Small intestine (tissue), 16 donors: ENCODE measurements around the gene RETREG1. TPM values are rescaled to one million over a fixed set of nuclear protein-coding genes. Genes with fewer than 3 reads are reported as not detected.

ENCODE experiments used
- DNase-seq, 2 donors: peaks; one replicate each; pipeline versions ENCODE4 v3.0.0 to v3.0.0-alpha.2; 2013
- FAIRE-seq: peaks from 2 replicates; lab custom pipeline; 2012; peaks lifted over from hg19 to GRCh38; lab: Jason Lieb, UNC
- H3K27ac ChIP-seq, 3 donors: one replicate each; pipeline ENCODE4 v1.5.1; 2013; ENCODE audit warnings: low read length in 2 of 3, mild to moderate bottlenecking in 2 of 3, control low read depth in 1 of 3, inconsistent platforms in 1 of 3, low read depth in 1 of 3, moderate library complexity in 1 of 3
- H3K27me3 ChIP-seq, 3 donors: one replicate each; pipeline ENCODE4 v1.6.1; 2013; ENCODE audit warnings: low read length in 3 of 3, inconsistent platforms in 1 of 3; ENCODE audit not compliant: control insufficient read depth in 3 of 3, insufficient read depth in 3 of 3
- H3K36me3 ChIP-seq, 3 donors: one replicate each; pipeline ENCODE4 v1.6.1; 2013; ENCODE audit warnings: low read length in 3 of 3, inconsistent platforms in 1 of 3, low read depth in 1 of 3, mild to moderate bottlenecking in 1 of 3, moderate library complexity in 1 of 3; ENCODE audit not compliant: control insufficient read depth in 3 of 3, insufficient read depth in 2 of 3
- H3K4me1 ChIP-seq, 3 donors: one replicate each; pipeline ENCODE4 v1.6.1; 2013; ENCODE audit warnings: low read length in 2 of 3, inconsistent platforms in 1 of 3, low read depth in 1 of 3, mild to moderate bottlenecking in 1 of 3, moderate library complexity in 1 of 3; ENCODE audit not compliant: control insufficient read depth in 3 of 3, insufficient read depth in 2 of 3
- H3K4me3 ChIP-seq, 3 donors: one replicate each; pipeline ENCODE4 v1.5.1; 2013; ENCODE audit warnings: low read length in 3 of 3, control low read depth in 1 of 3, inconsistent platforms in 1 of 3, low read depth in 1 of 3, mild to moderate bottlenecking in 1 of 3, moderate library complexity in 1 of 3
- H3K9me3 ChIP-seq, 2 donors: one replicate each; pipeline ENCODE4 v1.6.1; 2013; ENCODE audit warnings: low read depth in 1 of 2, low read length in 1 of 2; ENCODE audit not compliant: control insufficient read depth in 2 of 2, insufficient read depth in 1 of 2
- WGBS, 3 donors: extraction: QIAGEN DNeasy Blood & Tissue Kit; methylation state at CpG; one replicate each; pipeline ENCODE4 v1.1.7; 2013; 5-methylcytosine and 5-hydroxymethylcytosine counted together
- long read RNA-seq, 10 donors: transcript quantifications; one replicate each; lab custom pipeline, GENCODE V29; 2026
- polyA plus RNA-seq, 4 donors: library from polyadenylated mRNA; stranded (reverse) in 3 of 4; unstranded in 1 of 4; fragments of 200-250 nt in 3 of 4; fragments of 120-200 nt in 1 of 4; gene quantifications; one replicate each; pipeline versions ENCODE4 v1.2.1 to v1.2.3, GENCODE V29; 2013
- donor health status: healthy with polysubstance abuse.
- donor health status: control.
- donor health status: control.
- donor health status: Bipolar disorder and iron deficiency.
- donor health status: healthy.

RETREG1 gene, protein sequence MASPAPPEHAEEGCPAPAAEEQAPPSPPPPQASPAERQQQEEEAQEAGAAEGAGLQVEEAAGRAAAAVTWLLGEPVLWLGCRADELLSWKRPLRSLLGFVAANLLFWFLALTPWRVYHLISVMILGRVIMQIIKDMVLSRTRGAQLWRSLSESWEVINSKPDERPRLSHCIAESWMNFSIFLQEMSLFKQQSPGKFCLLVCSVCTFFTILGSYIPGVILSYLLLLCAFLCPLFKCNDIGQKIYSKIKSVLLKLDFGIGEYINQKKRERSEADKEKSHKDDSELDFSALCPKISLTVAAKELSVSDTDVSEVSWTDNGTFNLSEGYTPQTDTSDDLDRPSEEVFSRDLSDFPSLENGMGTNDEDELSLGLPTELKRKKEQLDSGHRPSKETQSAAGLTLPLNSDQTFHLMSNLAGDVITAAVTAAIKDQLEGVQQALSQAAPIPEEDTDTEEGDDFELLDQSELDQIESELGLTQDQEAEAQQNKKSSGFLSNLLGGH
- 10 to 100 TPM in 2 of 4 donors, 1 to 10 TPM in 2; 9.5 to 36.0 (median 18.3) TPM for polyA plus RNA-seq
- long read RNA-seq, donor 1, transcript RETREG1-201 (9 exons, 3,268 nt), result major isoform, 7 of 10 reads
- long read RNA-seq, donor 1, partial matches to known transcripts, result 0 of 10 reads
- long read RNA-seq, donor 1, other reads (novel, unspliced or antisense), result 0 of 10 reads
- long read RNA-seq, donor 2, partial matches to known transcripts, result 0 of 5 reads
- long read RNA-seq, donor 2, other reads (novel, unspliced or antisense), result 0 of 5 reads
- long read RNA-seq, donor 3, partial matches to known transcripts, result 22 of 28 reads
- long read RNA-seq, donor 3, other reads (novel, unspliced or antisense), result 0 of 28 reads
- long read RNA-seq, donor 4, result 0 reads
- long read RNA-seq, donor 5, partial matches to known transcripts, result 0 of 1 reads
- long read RNA-seq, donor 5, other reads (novel, unspliced or antisense), result 0 of 1 reads
- long read RNA-seq, donor 6, transcript RETREG1-202 (7 exons, 3,145 nt), result major isoform, 7 of 18 reads
- long read RNA-seq, donor 6, partial matches to known transcripts, result 6 of 18 reads
- long read RNA-seq, donor 6, other reads (novel, unspliced or antisense), result 0 of 18 reads
- long read RNA-seq, donor 7, transcript RETREG1-201 (9 exons, 3,268 nt), result minor isoform, 13 of 33 reads
- long read RNA-seq, donor 7, transcript RETREG1-202 (7 exons, 3,145 nt), result major isoform, 19 of 33 reads
- long read RNA-seq, donor 7, partial matches to known transcripts, result 0 of 33 reads
- long read RNA-seq, donor 7, other reads (novel, unspliced or antisense), result 0 of 33 reads
- long read RNA-seq, donor 8, partial matches to known transcripts, result 0 of 1 reads
- long read RNA-seq, donor 8, other reads (novel, unspliced or antisense), result 0 of 1 reads
- long read RNA-seq, donor 9, partial matches to known transcripts, result 0 of 2 reads
- long read RNA-seq, donor 9, other reads (novel, unspliced or antisense), result 0 of 2 reads
- long read RNA-seq, donor 10, transcript RETREG1-201 (9 exons, 3,268 nt), result minor isoform, 5 of 11 reads
- long read RNA-seq, donor 10, transcript RETREG1-202 (7 exons, 3,145 nt), result major isoform, 6 of 11 reads
- long read RNA-seq, donor 10, partial matches to known transcripts, result 0 of 11 reads
- long read RNA-seq, donor 10, other reads (novel, unspliced or antisense), result 0 of 11 reads

GRCh38 chr5:16616536-16617273 lies at the start of gene RETREG1:
RETREG1 (minus strand) TSS chr5:16616997; CDS start chr5:16616971, 26 bp downstream.
- Histone ChIP-seq H3K27ac (peak within 1 kb of the TSS; percentile 34 to 87 (median 74)), H3K4me3 (peak within 1 kb of the TSS; percentile 67 to 93 (median 75)), H3K9me3 (no peaks in the 10 kb centered on the region), H3K36me3 (no peaks in the 10 kb centered on the region), H3K4me1 (peaks cover 0 to 8% (median 2%) of the 10 kb centered on the region in 3 donors), H3K27me3 (peaks cover 0 to 3% (median 0%) of the 10 kb centered on the region in 3 donors)
- FAIRE-seq (no peak), DNase-seq (peak; percentile 67 to 90)
- WGBS, 3 donors, result 0 to 1% (median 0%) methylated on average over 52 to 86 of the region's 86 CpGs

GRCh38 chr5:16666130-16666882 lies 49.5 kb upstream of the RETREG1 start:
- peaks cover 2 to 52% (median 10%) of the 10 kb centered on the region in 3 donors for H3K36me3 ChIP-seq
- no peaks in the 10 kb centered on the region for H3K4me1 ChIP-seq
- FAIRE-seq, result no peak
- H3K27me3 ChIP-seq, result no peaks in the 10 kb centered on the region
- 83 to 88% (median 85%) methylated on average over 19 of the region's 19 CpGs for WGBS, 3 donors
- H3K9me3 ChIP-seq, result no peaks in the 10 kb centered on the region
- no peak for DNase-seq
- no peak overlapping the region for H3K4me3 ChIP-seq
- H3K27ac ChIP-seq, result no peak overlapping the region

DNA sequence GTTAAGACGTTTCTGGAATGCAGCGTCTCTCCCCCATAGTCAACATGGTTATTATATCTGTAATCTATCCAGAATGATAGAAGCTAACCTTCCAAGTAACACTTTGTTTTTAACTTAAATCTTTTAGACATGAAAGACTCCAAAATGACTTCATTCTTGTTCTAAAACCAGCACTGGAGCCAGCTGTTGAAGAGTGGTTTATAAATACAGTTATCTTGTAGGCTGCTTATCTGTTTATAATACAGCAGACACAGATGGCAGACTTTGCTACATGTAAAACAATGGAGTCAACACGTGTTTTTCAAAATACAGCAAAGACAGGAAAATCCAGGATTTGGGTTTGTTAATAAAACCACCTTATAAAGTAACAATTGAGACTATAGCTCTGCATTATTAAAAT lies 48.8 kb upstream of the RETREG1 start:
- WGBS, 3 donors, result 41 to 46% (median 44%) methylated on average over 3 of the region's 3 CpGs
- no peaks in the 10 kb centered on the region for H3K27me3 ChIP-seq
- FAIRE-seq (no peak), DNase-seq (no peak)
- H3K4me3 ChIP-seq, result no peak overlapping the region
- peaks cover 2 to 47% (median 9%) of the 10 kb centered on the region in 3 donors for H3K36me3 ChIP-seq
- no peaks in the 10 kb centered on the region for H3K4me1 ChIP-seq
- H3K27ac ChIP-seq, result no peak overlapping the region
- H3K9me3 ChIP-seq, result no peaks in the 10 kb centered on the region

DNA sequence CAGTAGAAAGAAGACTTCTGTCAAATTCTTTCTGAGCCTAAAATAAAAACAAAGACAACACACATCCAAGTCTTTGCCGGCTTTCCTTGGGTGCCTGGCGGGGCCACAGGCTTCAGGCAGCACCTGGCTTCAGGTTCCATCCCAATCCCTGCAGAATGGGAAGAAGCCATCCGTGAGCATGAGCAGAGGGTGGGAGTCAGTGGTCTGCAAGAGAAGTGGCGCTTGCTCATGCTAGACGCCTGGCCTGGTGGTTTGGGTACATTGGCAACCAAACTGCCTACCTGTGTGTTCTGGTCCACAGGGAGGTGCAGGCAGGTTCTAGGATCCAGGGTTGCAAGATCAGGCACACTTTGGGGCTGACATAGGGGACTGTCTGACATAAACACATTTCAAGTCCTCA lies 47.6 kb upstream of the RETREG1 start:
- no peaks in the 10 kb centered on the region for H3K9me3 ChIP-seq
- 92 to 96% (median 95%) methylated on average over 5 of the region's 5 CpGs for WGBS, 3 donors
- H3K27ac ChIP-seq, result no peak overlapping the region
- H3K36me3 ChIP-seq, result peaks cover 2 to 43% (median 7%) of the 10 kb centered on the region in 3 donors
- no peak for DNase-seq
- H3K4me3 ChIP-seq, result no peak overlapping the region
- FAIRE-seq, result no peak
- H3K27me3 ChIP-seq, result no peaks in the 10 kb centered on the region
- H3K4me1 ChIP-seq, result no peaks in the 10 kb centered on the region

GRCh38 chr5:16663840-16664239 lies 47.0 kb upstream of the RETREG1 start:
- Histone ChIP-seq H3K27me3 (no peaks in the 10 kb centered on the region), H3K4me3 (no peak overlapping the region), H3K36me3 (peaks cover 2 to 39% (median 7%) of the 10 kb centered on the region in 3 donors), H3K27ac (no peak overlapping the region), H3K4me1 (no peaks in the 10 kb centered on the region), H3K9me3 (peaks cover 0 to 5% of the 10 kb centered on the region in 2 donors)
- WGBS, 3 donors, result 79 to 87% (median 84%) methylated on average over 4 of the region's 4 CpGs
- DNase-seq (no peak), FAIRE-seq (no peak)

DNA sequence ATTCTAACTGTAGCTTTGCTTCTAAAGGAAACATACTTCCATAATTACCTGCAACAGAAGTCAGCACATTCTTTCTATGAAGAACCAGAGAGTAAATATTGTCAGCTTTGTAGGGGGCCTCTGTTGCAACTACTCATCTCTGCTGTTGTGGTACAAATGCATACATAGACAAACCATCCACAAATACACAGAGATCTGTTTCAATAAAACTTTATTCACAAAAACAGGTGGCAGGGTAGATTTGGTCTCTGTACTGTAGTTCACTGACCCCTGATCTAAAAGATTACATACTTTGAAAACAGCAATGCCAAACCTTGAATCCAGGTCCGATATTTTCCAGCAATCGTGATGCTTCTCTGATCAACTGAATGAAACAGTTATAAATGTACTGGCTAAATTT lies 44.9 kb upstream of the RETREG1 start:
- DNase-seq (no peak), FAIRE-seq (no peak)
- Histone ChIP-seq H3K27ac (no peak overlapping the region), H3K9me3 (peaks cover 0 to 9% of the 10 kb centered on the region in 2 donors), H3K4me1 (no peaks in the 10 kb centered on the region), H3K4me3 (no peak overlapping the region), H3K36me3 (peaks cover 0 to 18% (median 5%) of the 10 kb centered on the region in 3 donors), H3K27me3 (no peaks in the 10 kb centered on the region)
- WGBS, 3 donors, result 86 to 97% (median 92%) methylated on average over 2 of the region's 2 CpGs
